Cerebellar nuclear complex (tissue), 1 donor: ENCODE measurements around the gene MAP10.
A peak's percentile ranks its signal among the peaks of the same experiment; 100 is the strongest.
"Not testable (repeated sequence)": the region's sequence is repeated elsewhere in the genome, so short reads cannot be mapped to it uniquely, and the experiment has no call there.

ENCODE experiments used
- DNase-seq, 2 experiments: peaks; one replicate each; lab custom pipeline; 2025; lab: John Stamatoyannopoulos, UW

Gene MAP10

GRCh38 chr1:232805269-232806185 is at the start of gene MAP10:
MAP10 (plus strand) TSS chr1:232805416; CDS start chr1:232805450, 34 bp downstream.
- peak in 1 of 2 experiments; percentile 5 for DNase-seq

DNA sequence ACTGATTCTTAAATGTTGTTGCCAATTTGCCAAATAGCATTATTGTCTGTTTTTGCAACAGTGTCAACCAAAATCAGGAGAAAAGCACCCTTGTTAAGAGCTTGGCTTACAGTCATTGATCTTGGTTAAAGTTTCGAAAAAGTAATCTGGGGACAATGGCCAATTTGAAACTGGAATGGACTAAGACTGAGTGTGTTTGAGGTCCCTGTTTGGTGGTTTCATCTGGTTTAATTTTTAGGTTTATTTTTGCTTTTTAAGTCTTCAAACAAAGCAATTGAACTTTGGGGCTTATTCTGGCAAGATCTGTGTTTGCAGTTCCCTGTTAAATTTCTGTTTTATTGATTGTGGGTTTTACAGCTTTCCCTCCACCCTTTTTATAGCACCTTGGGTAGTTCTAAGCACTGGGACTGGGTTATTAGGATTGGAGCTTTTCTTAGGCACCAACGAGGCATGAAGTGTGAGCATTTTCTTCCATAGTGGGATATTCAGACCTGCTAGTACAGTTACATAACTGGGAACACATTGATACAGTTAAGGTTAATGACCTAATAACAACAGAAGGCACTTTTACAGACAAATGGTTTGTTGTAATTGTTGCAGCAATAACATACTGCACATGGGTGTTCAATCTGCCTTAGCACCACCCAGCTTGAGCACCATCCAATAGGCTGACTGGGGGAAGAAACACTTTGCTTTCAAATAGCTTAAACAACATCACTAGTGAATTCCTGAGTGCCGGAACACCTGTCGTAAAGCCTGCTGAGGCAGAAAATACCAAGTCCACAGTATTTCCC is 40.6 kb upstream of the MAP10 start:
- DNase-seq: no peak

- DNase-seq: no peak
These were observed 39.7 kb upstream of the MAP10 start for GRCh38 chr1:232765542-232765941.

- no peak for DNase-seq
These were observed 38.9 kb upstream of the MAP10 start for GRCh38 chr1:232766241-232766890.

GRCh38 chr1:232766904-232767303 is 38.3 kb upstream of the MAP10 start:
- DNase-seq: no peak

- DNase-seq: no peak
These were observed 37.7 kb upstream of the MAP10 start for GRCh38 chr1:232767305-232768074.

DNA sequence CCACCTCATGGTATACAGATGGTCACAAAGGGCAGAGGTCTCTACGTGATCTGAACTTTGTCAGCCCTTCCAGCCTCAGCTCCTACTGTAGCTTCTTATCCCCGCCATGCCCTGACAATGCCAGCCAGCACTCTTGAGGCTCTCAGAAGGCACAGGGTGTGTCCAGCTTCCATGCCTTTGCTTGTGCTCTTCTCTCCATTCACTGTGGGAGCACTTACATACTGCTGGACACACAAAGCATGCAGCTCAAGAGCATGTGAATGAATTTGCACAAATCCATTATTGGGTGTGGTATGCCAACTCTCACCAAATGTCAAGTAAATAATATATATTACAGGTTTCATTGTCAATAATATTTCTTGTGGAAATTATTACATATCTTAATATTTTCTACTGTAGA is 36.4 kb upstream of the MAP10 start:
- no peak for DNase-seq

- no peak for DNase-seq
These were observed 35.5 kb upstream of the MAP10 start for GRCh38 chr1:232769733-232770132.

GRCh38 chr1:232773752-232774151 is 31.5 kb upstream of the MAP10 start:
- no peak for DNase-seq

DNA sequence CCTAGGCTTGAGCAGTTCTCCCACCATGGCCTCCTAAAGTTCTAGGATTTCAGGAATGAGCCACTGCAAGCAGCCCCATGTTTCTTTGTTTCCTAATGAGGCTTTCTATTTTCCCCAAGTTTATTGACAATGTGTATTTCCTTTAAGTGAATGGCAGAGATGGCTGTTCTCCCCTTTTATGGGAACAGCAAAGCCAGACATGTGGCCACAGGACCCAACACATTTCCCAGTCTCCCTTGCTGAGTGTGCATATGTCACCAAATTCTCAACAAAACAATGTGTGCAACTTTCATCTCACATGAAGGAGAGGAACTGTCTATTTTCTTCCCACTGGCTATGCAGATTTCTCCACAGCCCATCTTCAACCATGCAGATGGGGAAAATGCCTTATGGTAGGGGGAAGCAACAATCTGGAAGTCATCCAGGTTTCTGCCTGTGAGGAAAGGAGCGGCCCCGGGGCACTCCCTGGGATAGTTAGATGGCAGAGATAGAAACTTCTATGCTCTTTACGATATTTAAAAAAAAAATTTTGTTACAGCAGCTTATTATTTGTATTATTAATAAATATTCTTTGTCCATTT is 28.6 kb upstream of the MAP10 start:
- DNase-seq: no peak

DNA sequence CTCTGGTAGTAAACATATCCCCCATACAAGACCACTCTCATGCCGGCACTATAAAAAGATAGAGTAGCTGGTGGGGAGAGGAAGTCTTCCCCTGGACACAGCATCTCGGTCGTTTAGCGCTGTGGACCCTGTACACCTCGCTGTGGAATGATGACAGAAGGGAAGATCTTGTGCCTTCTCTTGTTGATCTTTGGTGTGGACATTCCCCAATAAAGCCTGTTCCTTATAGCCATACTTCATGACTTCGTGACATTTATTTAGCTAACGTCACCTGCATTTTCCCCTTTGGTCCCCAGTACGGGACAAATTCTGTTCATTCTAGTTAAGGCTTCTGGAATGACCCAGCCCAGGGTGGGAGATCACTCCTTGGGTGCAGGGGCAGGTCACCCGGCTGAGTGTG is 24.9 kb upstream of the MAP10 start:
- no peak for DNase-seq

DNA sequence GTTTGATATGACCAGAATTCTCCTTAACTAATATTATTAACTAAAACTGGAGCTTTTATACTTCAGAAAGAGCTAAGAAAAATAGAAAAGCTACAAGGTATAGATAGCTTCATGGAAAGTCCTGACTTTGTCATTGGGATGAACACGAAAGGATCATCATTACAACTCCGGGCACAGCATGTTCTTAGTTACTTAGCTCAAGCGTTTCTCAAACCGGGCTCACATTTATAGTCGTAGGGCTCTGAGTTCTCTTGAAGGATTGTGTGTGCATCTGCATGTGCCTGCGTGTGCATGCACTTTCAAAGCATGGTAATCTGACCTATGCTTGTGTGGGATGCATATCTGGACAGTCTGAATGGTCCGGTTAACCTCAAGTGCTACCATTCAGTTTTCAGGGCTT is 20.4 kb upstream of the MAP10 start:
- DNase-seq: no peak

- DNase-seq: not testable (repeated sequence)
These were observed 19.6 kb upstream of the MAP10 start for GRCh38 chr1:232785630-232786029.

DNA sequence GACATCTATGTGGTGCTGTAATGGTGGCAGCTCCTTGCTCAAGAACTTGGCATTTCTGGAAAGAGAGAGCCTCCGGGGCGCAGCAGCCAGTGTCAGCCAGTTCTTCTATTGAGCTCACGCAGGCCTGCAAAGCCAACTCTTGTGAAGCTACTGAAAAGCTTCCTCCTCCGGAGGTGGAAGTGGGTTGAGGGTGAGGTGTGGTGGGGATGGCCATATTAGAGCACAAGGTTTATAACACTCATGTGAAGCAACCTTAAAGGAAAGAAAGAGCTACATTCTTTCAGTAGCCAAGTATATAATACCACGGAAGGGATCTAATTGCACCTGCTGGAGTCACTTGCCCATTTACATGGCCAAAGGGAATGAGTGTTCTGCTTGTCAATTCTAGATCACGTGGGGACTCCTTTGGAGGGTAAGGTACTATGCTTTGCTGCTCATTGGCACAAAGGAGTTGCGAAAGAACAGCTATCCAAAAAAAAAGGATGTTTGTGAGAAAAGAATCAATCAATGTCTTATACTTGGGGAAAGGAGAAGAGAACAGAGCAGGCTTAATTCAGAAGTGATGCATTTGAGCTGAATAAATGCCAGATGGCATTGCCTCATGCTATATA is 18.3 kb upstream of the MAP10 start:
- no peak for DNase-seq

DNA sequence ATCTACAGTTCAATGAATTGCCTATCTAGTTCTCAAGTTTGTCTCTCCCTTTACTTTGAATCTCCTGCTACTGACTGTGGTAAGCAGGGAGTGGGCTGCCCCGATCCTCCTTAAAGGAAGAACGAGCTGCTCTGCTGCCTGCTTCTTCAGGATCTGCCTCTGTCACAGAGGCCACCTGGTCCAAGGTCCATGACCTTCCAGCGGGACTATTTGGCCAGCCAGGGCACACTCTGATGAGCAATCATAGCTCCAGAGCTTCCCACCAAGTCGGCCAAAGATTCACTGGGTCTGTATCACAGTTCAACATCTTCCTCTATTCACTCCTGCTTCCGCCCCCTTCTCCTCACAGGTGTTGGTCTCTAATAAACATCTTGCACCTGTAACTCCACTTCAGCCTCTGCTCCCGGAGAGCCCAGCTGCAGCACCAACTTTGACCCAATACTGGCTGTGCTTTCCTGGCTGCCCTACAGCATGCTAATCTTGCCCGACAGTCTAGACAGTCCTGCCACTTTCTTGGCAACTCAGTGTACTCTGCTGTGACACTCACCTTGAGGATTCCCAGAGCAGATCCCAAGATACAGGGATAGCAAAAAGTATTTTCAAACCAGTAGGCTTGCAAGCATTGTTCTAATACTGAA is 16.9 kb upstream of the MAP10 start:
- DNase-seq: no peak

DNA sequence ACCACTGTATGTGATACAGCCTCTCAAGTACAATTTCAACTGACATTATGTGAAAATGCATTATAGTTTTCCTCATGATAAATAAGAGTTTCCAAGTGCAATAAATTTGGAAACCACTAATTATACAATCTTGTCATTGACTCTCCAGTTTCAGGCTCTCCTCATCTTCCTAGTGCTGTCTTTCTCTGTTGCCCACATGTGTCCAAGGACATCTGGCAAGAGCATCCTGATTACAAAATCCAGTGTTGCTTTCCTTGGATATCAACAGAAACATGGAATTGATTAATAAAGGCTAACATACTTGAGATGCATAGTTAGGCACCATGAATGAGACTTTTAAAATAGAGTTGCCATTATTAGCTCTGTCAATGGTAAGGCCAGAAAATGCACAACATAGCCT is 15.6 kb upstream of the MAP10 start:
- DNase-seq: no peak

DNA sequence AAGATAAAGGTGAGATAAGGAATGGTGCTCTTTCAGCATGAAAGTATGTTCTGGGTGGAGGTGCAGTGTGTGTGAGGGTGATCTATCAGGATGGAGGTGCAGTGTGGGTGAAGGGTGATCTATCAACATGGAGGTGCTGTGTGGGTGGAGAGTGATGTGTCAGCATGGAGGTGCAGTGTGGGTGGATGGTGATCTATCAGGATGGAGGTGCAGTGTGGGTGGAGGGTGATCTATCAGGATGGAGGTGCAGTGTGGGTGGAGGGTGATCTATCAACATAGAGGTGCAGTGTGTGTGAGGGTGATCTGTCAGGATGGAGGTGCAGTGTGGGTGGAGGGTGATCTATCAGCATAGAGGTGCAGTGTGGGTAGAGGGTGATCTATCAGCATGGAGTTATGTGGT is 12.3 kb upstream of the MAP10 start:
- no peak for DNase-seq

DNA sequence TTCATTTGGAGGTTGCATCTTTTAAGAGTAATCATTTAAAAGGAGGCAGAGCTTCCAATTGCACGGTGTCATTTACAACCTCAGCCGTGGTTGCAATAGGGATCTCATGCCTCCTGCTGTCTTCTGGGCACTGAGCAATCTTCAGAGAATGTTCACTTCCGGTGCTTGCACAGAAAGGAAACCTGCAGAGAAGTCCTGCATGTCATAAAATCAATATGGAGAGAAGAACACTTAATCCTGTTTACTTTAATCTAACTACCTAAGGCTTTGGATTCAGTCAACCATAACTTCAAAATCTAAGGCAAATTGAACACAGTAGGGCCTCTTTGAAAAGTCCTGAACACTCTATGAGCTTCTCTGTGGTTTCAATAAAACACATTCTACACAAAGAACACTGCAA is 11.3 kb upstream of the MAP10 start:
- no peak for DNase-seq

DNA sequence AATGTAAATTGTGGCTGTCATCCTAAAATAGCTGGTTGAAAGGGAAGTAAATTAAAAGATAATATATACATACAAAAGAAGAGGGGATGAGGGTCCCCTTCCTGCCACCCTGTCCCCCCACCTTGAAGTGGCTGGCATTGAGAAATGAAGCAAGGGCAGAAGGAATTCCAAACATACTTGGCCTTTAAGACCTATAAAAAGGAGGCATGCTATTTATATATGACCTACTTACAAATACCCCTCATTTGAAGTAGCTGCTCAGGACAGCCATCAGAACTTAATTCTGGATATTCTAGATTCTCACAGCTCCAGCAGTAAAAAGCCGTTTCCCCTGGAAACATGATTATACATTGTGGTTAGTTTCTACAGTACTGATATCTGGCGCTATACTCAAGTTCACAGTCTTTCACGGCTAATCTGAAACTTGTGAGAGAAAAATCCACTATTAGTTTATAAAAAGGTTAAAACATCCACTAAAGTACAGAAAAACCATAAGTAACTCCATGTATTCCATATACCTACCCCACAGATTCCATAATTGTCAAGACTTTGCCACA is 9.6 kb upstream of the MAP10 start:
- no peak for DNase-seq

- DNase-seq: no peak
These were observed 7.2 kb upstream of the MAP10 start for GRCh38 chr1:232797856-232798510.
